ENCODE results near the gene OGDH.

Gene OGDH

DNA sequence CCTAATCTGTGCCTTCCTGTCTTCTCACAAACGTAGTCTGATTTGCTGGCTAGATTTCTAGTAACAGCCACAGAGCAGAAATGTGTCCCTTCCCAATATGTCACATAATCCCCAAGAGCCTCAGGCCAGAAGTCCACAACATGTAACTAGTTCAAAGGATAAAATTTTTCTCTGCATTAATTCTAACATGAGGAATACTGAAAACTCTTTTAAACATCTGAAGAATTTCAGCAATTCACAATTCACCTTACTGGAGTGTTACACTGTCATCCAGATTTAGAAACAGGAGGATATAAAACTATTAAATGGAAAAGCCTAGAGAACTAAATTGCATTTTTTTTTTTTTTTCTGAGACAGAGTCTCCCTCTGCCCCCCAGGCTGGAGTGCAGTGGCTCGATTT is 30.2 kb upstream of the OGDH start:
- TF ChIP-seq RAD21 (IDR thresholded peaks at IDR 0.05; ENCODE audit: low read depth) (no peak), FOXM1 (IDR thresholded peaks at IDR 0.05; ENCODE audit: borderline replicate concordance, low read depth) (no peak), TEAD4 (IDR thresholded peaks at IDR 0.05) (no peak), TAF1 (IDR thresholded peaks at IDR 0.05; ENCODE audit: low read depth) (no peak), ZBTB7A (IDR thresholded peaks at IDR 0.05; ENCODE audit: low read depth) (no peak), EP300 (IDR thresholded peaks at IDR 0.05; ENCODE audit: borderline replicate concordance) (no peak), MAX (IDR thresholded peaks at IDR 0.05) (no peak), YY1 (IDR thresholded peaks at IDR 0.05; ENCODE audit: low read depth) (no peak), CREB1 (IDR thresholded peaks at IDR 0.05; ENCODE audit: low read depth) (no peak), TCF12 (IDR thresholded peaks at IDR 0.05; ENCODE audit: low read depth) (no peak), NFIC (IDR thresholded peaks at IDR 0.05) (no peak), EGR1 (IDR thresholded peaks at IDR 0.05) (no peak), CEBPB (IDR thresholded peaks at IDR 0.05) (no peak)
- TF ChIP-seq, protein P1, sequence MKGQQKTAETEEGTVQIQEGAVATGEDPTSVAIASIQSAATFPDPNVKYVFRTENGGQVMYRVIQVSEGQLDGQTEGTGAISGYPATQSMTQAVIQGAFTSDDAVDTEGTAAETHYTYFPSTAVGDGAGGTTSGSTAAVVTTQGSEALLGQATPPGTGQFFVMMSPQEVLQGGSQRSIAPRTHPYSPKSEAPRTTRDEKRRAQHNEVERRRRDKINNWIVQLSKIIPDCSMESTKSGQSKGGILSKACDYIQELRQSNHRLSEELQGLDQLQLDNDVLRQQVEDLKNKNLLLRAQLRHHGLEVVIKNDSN (IDR thresholded peaks at IDR 0.05), result no peak
- TF ChIP-seq, protein P2, sequence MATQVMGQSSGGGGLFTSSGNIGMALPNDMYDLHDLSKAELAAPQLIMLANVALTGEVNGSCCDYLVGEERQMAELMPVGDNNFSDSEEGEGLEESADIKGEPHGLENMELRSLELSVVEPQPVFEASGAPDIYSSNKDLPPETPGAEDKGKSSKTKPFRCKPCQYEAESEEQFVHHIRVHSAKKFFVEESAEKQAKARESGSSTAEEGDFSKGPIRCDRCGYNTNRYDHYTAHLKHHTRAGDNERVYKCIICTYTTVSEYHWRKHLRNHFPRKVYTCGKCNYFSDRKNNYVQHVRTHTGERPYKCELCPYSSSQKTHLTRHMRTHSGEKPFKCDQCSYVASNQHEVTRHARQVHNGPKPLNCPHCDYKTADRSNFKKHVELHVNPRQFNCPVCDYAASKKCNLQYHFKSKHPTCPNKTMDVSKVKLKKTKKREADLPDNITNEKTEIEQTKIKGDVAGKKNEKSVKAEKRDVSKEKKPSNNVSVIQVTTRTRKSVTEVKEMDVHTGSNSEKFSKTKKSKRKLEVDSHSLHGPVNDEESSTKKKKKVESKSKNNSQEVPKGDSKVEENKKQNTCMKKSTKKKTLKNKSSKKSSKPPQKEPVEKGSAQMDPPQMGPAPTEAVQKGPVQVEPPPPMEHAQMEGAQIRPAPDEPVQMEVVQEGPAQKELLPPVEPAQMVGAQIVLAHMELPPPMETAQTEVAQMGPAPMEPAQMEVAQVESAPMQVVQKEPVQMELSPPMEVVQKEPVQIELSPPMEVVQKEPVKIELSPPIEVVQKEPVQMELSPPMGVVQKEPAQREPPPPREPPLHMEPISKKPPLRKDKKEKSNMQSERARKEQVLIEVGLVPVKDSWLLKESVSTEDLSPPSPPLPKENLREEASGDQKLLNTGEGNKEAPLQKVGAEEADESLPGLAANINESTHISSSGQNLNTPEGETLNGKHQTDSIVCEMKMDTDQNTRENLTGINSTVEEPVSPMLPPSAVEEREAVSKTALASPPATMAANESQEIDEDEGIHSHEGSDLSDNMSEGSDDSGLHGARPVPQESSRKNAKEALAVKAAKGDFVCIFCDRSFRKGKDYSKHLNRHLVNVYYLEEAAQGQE (IDR thresholded peaks at IDR 0.05; ENCODE audit: low read depth), result no peak

DNA sequence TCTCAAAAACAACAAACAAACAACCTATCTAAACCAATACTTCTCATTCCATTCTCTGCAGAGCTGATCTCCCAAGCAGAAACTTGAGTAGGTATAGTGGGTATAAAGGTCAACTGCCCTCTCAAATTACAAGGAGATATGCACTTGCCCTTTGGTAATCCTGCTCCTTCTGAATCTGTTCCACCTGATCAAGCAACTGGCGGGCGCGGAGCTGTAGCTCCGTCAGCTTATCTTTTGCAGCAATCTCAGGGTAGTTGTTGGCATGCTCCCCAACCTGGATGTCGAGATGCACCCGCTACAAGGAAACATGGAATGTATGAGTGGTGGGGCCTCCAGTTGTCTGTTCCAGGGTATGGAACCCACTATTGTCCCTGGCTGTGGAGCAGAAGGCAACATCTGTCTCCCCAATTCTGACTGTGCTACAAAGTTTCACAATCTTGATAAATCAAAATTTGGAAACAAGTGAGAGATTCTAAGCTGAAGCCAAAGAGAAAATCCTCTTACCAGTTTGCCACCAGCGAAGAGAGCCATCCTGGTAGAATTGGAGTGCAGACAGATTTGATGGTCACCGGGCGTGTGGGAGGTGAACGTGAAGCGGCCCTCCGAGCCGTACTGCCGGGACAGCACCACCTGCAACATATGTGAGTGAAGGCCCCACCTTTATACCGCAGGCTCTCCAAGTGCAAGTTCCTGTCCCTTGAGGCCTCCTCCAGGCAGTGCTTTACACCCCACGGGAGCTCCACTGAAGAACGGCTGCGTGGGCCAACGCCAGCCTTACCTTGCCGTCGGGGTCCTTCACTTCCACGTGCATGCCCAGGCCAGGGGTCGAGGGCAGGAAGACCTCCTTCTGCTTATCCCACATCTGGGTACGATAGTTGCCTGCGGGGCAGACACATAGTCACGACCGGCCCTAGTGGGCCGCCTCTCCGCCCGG is 25.2 kb upstream of the OGDH start:
- TF ChIP-seq RAD21 (IDR thresholded peaks at IDR 0.05; ENCODE audit: low read depth), result no peak
- no peak for TF ChIP-seq CREB1 (IDR thresholded peaks at IDR 0.05; ENCODE audit: low read depth)
- TF ChIP-seq MAX (IDR thresholded peaks at IDR 0.05), result 0 out of 2 replicates have a peak, but pooled peaks have one; percentile 3
- no peak for TF ChIP-seq ZBTB7A (IDR thresholded peaks at IDR 0.05; ENCODE audit: low read depth)
- TF ChIP-seq, protein P2 (IDR thresholded peaks at IDR 0.05; ENCODE audit: low read depth), result no peak
- TF ChIP-seq FOXM1 (IDR thresholded peaks at IDR 0.05; ENCODE audit: borderline replicate concordance, low read depth), result no peak
- no peak for TF ChIP-seq EGR1 (IDR thresholded peaks at IDR 0.05)
- no peak for TF ChIP-seq EP300 (IDR thresholded peaks at IDR 0.05; ENCODE audit: borderline replicate concordance)
- no peak; the same call in 1 of the 2 replicates for TF ChIP-seq TCF12 (IDR thresholded peaks at IDR 0.05; ENCODE audit: low read depth)
- no peak for TF ChIP-seq TAF1 (IDR thresholded peaks at IDR 0.05; ENCODE audit: low read depth)
- no peak for TF ChIP-seq CEBPB (IDR thresholded peaks at IDR 0.05)
- TF ChIP-seq TEAD4 (IDR thresholded peaks at IDR 0.05), result no peak
- TF ChIP-seq YY1 (IDR thresholded peaks at IDR 0.05; ENCODE audit: low read depth), result no peak
- 0 out of 2 replicates have a peak, but pooled peaks have one; percentile 14 for TF ChIP-seq NFIC (IDR thresholded peaks at IDR 0.05)
- TF ChIP-seq, protein P1 (IDR thresholded peaks at IDR 0.05), result no peak

GRCh38 chr7:44581879-44582603 is 24.4 kb upstream of the OGDH start, which contains the start of gene TMED4:
TMED4 (minus strand) TSS chr7:44582231; CDS start chr7:44582206, 25 bp downstream.
- no peak for TF ChIP-seq RAD21 (IDR thresholded peaks at IDR 0.05; ENCODE audit: low read depth)
- no peak for TF ChIP-seq EP300 (IDR thresholded peaks at IDR 0.05; ENCODE audit: borderline replicate concordance)
- no peak for TF ChIP-seq CEBPB (IDR thresholded peaks at IDR 0.05)
- TF ChIP-seq ZBTB7A (IDR thresholded peaks at IDR 0.05; ENCODE audit: low read depth), result no peak; the same call in 1 of the 2 replicates
- no peak for TF ChIP-seq CREB1 (IDR thresholded peaks at IDR 0.05; ENCODE audit: low read depth)
- peak; percentile 69 for TF ChIP-seq TAF1 (IDR thresholded peaks at IDR 0.05; ENCODE audit: low read depth)
- peak; percentile 60; the same call in 1 of the 2 replicates for TF ChIP-seq EGR1 (IDR thresholded peaks at IDR 0.05)
- peak; percentile 28; the same call in 1 of the 2 replicates for TF ChIP-seq TCF12 (IDR thresholded peaks at IDR 0.05; ENCODE audit: low read depth)
- TF ChIP-seq, protein P1 (IDR thresholded peaks at IDR 0.05), result no peak
- TF ChIP-seq FOXM1 (IDR thresholded peaks at IDR 0.05; ENCODE audit: borderline replicate concordance, low read depth), result no peak
- 0 out of 2 replicates have a peak, but pooled peaks have one; percentile 8 for TF ChIP-seq NFIC (IDR thresholded peaks at IDR 0.05)
- TF ChIP-seq YY1 (IDR thresholded peaks at IDR 0.05; ENCODE audit: low read depth), result peak; percentile 81
- no peak; the same call in 1 of the 2 replicates for TF ChIP-seq TEAD4 (IDR thresholded peaks at IDR 0.05)
- peak; percentile 60 for TF ChIP-seq MAX (IDR thresholded peaks at IDR 0.05)
- TF ChIP-seq, protein P2 (IDR thresholded peaks at IDR 0.05; ENCODE audit: low read depth), result no peak
